OCI-LY3 (cell line): Measurements from ENCODE around the gene ISLR2.

Experiments used
- EZH2phosphoT487 ChIP-seq: fragments of 200-600 bp; shearing (Covaris generic); IDR thresholded peaks from 2 replicates; pipeline ENCODE4 v1.6.1; 2018; ENCODE audit warnings: antibody characterized with exemption, mixed run types, low read depth
- TF ChIP-seq, protein P1 (sequence below): fragments of 200-600, 300-600 bp; sonication (generic); IDR thresholded peaks from 2 replicates; pipeline ENCODE4 v1.5.1; 2014; ENCODE audit warnings: antibody characterized with exemption, low read length, low read depth

DNA sequence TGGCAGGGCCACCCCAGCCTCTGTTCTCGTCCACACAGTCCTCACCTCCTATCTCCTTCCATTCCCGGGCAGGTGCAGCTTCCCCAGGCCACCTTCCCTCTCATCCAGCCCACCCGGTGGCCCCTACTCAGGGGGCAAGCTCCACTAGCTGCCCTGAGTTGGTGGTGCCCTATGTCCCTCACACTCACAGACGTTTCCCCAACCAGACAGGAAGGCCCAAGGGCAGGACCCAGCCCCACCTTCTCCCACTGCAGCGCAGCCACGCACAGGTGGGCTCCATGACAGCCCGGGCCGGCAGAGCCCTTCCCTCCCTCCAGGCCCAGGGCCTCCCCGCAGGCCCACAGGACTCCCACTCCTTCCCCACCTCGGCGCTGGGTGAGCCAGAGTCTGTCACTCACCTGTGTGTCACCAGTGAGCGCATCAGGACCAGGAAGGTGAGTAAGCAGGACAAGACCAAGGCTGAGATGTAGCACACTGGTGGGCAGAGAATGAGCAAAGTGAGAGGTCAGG is 54.3 kb downstream of the ISLR2 start:
- TF ChIP-seq, protein P1, sequence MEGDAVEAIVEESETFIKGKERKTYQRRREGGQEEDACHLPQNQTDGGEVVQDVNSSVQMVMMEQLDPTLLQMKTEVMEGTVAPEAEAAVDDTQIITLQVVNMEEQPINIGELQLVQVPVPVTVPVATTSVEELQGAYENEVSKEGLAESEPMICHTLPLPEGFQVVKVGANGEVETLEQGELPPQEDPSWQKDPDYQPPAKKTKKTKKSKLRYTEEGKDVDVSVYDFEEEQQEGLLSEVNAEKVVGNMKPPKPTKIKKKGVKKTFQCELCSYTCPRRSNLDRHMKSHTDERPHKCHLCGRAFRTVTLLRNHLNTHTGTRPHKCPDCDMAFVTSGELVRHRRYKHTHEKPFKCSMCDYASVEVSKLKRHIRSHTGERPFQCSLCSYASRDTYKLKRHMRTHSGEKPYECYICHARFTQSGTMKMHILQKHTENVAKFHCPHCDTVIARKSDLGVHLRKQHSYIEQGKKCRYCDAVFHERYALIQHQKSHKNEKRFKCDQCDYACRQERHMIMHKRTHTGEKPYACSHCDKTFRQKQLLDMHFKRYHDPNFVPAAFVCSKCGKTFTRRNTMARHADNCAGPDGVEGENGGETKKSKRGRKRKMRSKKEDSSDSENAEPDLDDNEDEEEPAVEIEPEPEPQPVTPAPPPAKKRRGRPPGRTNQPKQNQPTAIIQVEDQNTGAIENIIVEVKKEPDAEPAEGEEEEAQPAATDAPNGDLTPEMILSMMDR, result no peak
- no peak for TF ChIP-seq EZH2phosphoT487
